HG03064 (cell line): ENCODE measurements around the gene MAT2A.
A peak's percentile ranks its signal among the peaks of the same experiment; 100 is the strongest.
"Not testable (repeated sequence)": the region's sequence is repeated elsewhere in the genome, so short reads cannot be mapped to it uniquely, and the experiment has no call there.

Source experiments
- ATAC-seq: cut with Tn5 transposase; IDR thresholded peaks from one replicate; pipeline ENCODE4 v1.9.1; 2021; ENCODE audit warnings: low read depth; ENCODE audit not compliant: unreplicated experiment

The MAT2A gene

GRCh38 chr2:85523903-85524335, 15.0 kb upstream of the MAT2A start:
- no peak for ATAC-seq

- no peak for ATAC-seq
Observed at GRCh38 chr2:85524336-85524908, 14.5 kb upstream of the MAT2A start.

- no peak for ATAC-seq
Observed at GRCh38 chr2:85525029-85525428, 13.9 kb upstream of the MAT2A start.

- no peak for ATAC-seq
Observed at GRCh38 chr2:85525567-85525966, 13.4 kb upstream of the MAT2A start.

GRCh38 chr2:85527787-85528186, 11.2 kb upstream of the MAT2A start:
- ATAC-seq: no peak

GRCh38 chr2:85528355-85528754, 10.6 kb upstream of the MAT2A start:
- ATAC-seq: no peak

GRCh38 chr2:85529809-85530208, 9.2 kb upstream of the MAT2A start:
- ATAC-seq: no peak

- no peak for ATAC-seq
Observed at GRCh38 chr2:85531589-85531988, 7.4 kb upstream of the MAT2A start.

GRCh38 chr2:85534099-85534498, 4.9 kb upstream of the MAT2A start:
- ATAC-seq: no peak

GRCh38 chr2:85534881-85535280, 4.1 kb upstream of the MAT2A start:
- no peak for ATAC-seq

- no peak for ATAC-seq
Observed at GRCh38 chr2:85536479-85536878, 2.5 kb upstream of the MAT2A start.

- no peak for ATAC-seq
Observed at GRCh38 chr2:85537600-85538506, 1.1 kb upstream of the MAT2A start.

- ATAC-seq: peak; percentile 32
Observed at GRCh38 chr2:85539361-85540132, 579 bp downstream of the MAT2A start.

- ATAC-seq: no peak
Observed at GRCh38 chr2:85540133-85540648, 1.2 kb downstream of the MAT2A start.

GRCh38 chr2:85541262-85541661, 2.3 kb downstream of the MAT2A start:
- ATAC-seq: no peak

GRCh38 chr2:85541753-85542457, 2.9 kb downstream of the MAT2A start:
- no peak for ATAC-seq

- no peak for ATAC-seq
Observed at GRCh38 chr2:85542777-85543176, 3.8 kb downstream of the MAT2A start.

GRCh38 chr2:85544254-85544691, 5.3 kb downstream of the MAT2A start:
- not testable (repeated sequence) for ATAC-seq

- not testable (repeated sequence) for ATAC-seq
Observed at GRCh38 chr2:85544915-85545779, 6.2 kb downstream of the MAT2A start.
